SIG-M5 (cell line): ENCODE results near the gene ZNF75A.
"Not testable (repeated sequence)": the region's sequence is repeated elsewhere in the genome, so short reads cannot be mapped to it uniquely, and the experiment has no call there.

Experiments used
- DNase-seq: peaks from one replicate; lab custom pipeline; 2025; lab: John Stamatoyannopoulos, UW

Gene ZNF75A

GRCh38 chr16:3305109-3306068 lies at the start of gene ZNF75A, which contains the start of gene TIGD7:
TSS of gene ZNF75A (plus strand) at chr16:3305497. CDS start at chr16:3308429, 2,932 bp downstream.
TSS of gene TIGD7 (minus strand) at chr16:3305430. CDS start at chr16:3300614, 4,816 bp downstream.
- DNase-seq: peak; percentile 47

GRCh38 chr16:3256146-3256865 lies 49.0 kb upstream of the ZNF75A start, which contains the start of gene MEFV:
TSS of gene MEFV (minus strand) at chr16:3256633. CDS start at chr16:3256587, 46 bp downstream.
- no peak for DNase-seq

- no peak for DNase-seq
Measured at GRCh38 chr16:3256866-3257465, 48.3 kb upstream of the ZNF75A start.

GRCh38 chr16:3259836-3260235 lies 45.5 kb upstream of the ZNF75A start:
- no peak for DNase-seq

- DNase-seq: no peak
Measured at GRCh38 chr16:3262517-3262916, 42.8 kb upstream of the ZNF75A start.

- peak; percentile 89 for DNase-seq
Measured at GRCh38 chr16:3264137-3265036, 40.9 kb upstream of the ZNF75A start.

GRCh38 chr16:3266873-3267537 lies 38.3 kb upstream of the ZNF75A start:
- no peak for DNase-seq

GRCh38 chr16:3268294-3268693 lies 37.0 kb upstream of the ZNF75A start:
- no peak for DNase-seq

- DNase-seq: not testable (repeated sequence)
Measured at GRCh38 chr16:3270718-3271117, 34.6 kb upstream of the ZNF75A start.

GRCh38 chr16:3271281-3271680 lies 34.0 kb upstream of the ZNF75A start:
- DNase-seq: not testable (repeated sequence)

GRCh38 chr16:3274490-3274889 lies 30.8 kb upstream of the ZNF75A start:
- no peak for DNase-seq

GRCh38 chr16:3274947-3275346 lies 30.4 kb upstream of the ZNF75A start:
- DNase-seq: no peak

GRCh38 chr16:3276679-3277078 lies 28.6 kb upstream of the ZNF75A start:
- no peak for DNase-seq

GRCh38 chr16:3281222-3281820 lies 24.0 kb upstream of the ZNF75A start:
- no peak for DNase-seq

GRCh38 chr16:3282103-3282729 lies 23.1 kb upstream of the ZNF75A start:
- DNase-seq: no peak

GRCh38 chr16:3282730-3283542 lies 22.4 kb upstream of the ZNF75A start, which contains the start of gene ZNF263:
TSS of gene ZNF263 (plus strand) at chr16:3283491. CDS start at chr16:3283819, 328 bp downstream.
- peak; percentile 96 for DNase-seq

- no peak for DNase-seq
Measured at GRCh38 chr16:3283543-3284447, 21.5 kb upstream of the ZNF75A start.

GRCh38 chr16:3285131-3285530 lies 20.2 kb upstream of the ZNF75A start:
- DNase-seq: no peak
